Sigmoid colon (tissue), 7 donors: ENCODE measurements around the gene SYNDIG1. TPM values are rescaled to one million over a fixed set of nuclear protein-coding genes. Genes with fewer than 3 reads are reported as not detected.
A peak's percentile ranks its signal among the peaks of the same experiment; 100 is the strongest.
"Not testable (repeated sequence)": the region's sequence is repeated elsewhere in the genome, so short reads cannot be mapped to it uniquely, and the experiment has no call there.

Experiments
- DNase-seq: peaks from one replicate; pipeline ENCODE4 v3.0.0-alpha.2; 2019
- H3K27ac ChIP-seq, 4 donors: fragments of 200-600 bp; sonication (generic); one replicate each; pipeline ENCODE4 v1.5.1; 2016 to 2019; ENCODE audit warnings: mild to moderate bottlenecking in 1 of 4
- H3K27me3 ChIP-seq, 3 donors: fragments of 200-600 bp; sonication (generic); one replicate each; pipeline ENCODE4 v1.5.1; 2019; ENCODE audit warnings: mild to moderate bottlenecking in 1 of 3
- H3K36me3 ChIP-seq, 4 donors: fragments of 200-600 bp; sonication (generic); one replicate each; pipeline ENCODE4 v1.5.1; 2016 to 2019
- H3K4me1 ChIP-seq, 4 donors: fragments of 200-600 bp; sonication (generic); one replicate each; pipeline ENCODE4 v1.5.1; 2017 to 2019
- H3K4me3 ChIP-seq, 4 donors: fragments of 200-600 bp; sonication (generic); one replicate each; pipeline ENCODE4 v1.5.1; 2017 to 2019; ENCODE audit warnings: mild to moderate bottlenecking in 2 of 4, moderate library complexity in 1 of 4
- H3K9me3 ChIP-seq, 4 donors: fragments of 200-600 bp in 3 of 4; sonication (generic) in 3 of 4; one replicate each; pipeline versions ENCODE4 v1.5.1 to v1.6.1; 2013 to 2019
- CTCF ChIP-seq, 4 experiments: fragments of 450-650 bp in 3 of 4; fragments of 200-600 bp in 1 of 4; IDR thresholded peaks; one replicate each; pipeline ENCODE4 v1.5.1; 2016 to 2019; ENCODE audit warnings: antibody characterized with exemption in 4 of 4, mild to moderate bottlenecking in 3 of 4, moderate library complexity in 2 of 4
- EP300 ChIP-seq, 4 donors: sonication (generic); formaldehyde crosslinking; IDR thresholded peaks; one replicate each; pipeline ENCODE4 v1.6.1; 2017; ENCODE audit warnings: antibody characterized with exemption in 4 of 4
- POLR2A ChIP-seq, 2 donors: fragments of 450-650 bp; IDR thresholded peaks; one replicate each; pipeline ENCODE4 v1.6.1; 2016; ENCODE audit warnings: antibody characterized with exemption in 2 of 2, mild to moderate bottlenecking in 2 of 2, moderate library complexity in 2 of 2
- POLR2AphosphoS5 ChIP-seq, 4 donors: sonication (generic); formaldehyde crosslinking; IDR thresholded peaks; one replicate each; pipeline ENCODE4 v1.6.1; 2017; ENCODE audit warnings: antibody characterized with exemption in 4 of 4
- WGBS, 2 donors: extraction: QIAGEN DNeasy Blood & Tissue Kit; methylation state at CpG; one replicate each; pipeline ENCODE4 v1.1.7; 2013; 5-methylcytosine and 5-hydroxymethylcytosine counted together
- intact Hi-C: fragments of 100-400 bp; cut with DNase I; formaldehyde crosslinking; loops from one replicate; pipeline ENCODE4 v1.15.1; 2023
- polyA plus RNA-seq, 3 donors: library from polyadenylated mRNA; stranded (reverse); fragments of 200-250 nt; gene quantifications; one replicate each; pipeline ENCODE4 v1.2.3, GENCODE V29; 2013
- total RNA-seq, 4 donors: library from RNA; depleted of rRNA; stranded (reverse); fragments of >200 nt; gene quantifications; one replicate each; pipeline ENCODE4 v1.1.0, GENCODE V29; 2016
- donor health status: healthy with polysubstance abuse.
- donor health status: Bipolar disorder and iron deficiency.
- donor health status: healthy.

The SYNDIG1 gene
- total and polyA plus RNA-seq, 7 donors: 0.16 to 0.69 (median 0.36) TPM; not detected in 2

DNA sequence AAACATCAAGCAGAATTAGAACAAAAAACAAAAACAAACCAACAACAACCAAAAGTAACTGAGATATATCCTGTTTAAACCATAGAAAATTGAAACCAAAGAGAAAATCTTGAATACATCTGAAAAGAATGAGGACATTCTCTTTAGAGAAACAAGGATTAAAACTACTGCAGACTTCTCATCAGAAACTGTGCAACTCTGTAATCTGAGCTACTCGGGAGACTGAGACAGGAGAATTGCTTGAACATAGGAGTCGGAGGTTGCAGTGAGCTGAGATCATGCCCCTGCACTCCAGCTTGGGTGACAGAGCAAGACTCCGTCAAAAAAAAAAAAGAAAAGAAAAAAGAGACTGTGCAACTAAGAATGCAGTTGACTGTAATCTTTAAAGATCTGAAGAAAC lies 153.4 kb downstream of the SYNDIG1 start:
- Histone ChIP-seq H3K36me3 (no peaks in the 10 kb centered on the region), H3K27me3 (peaks cover 0 to 2% (median 0%) of the 10 kb centered on the region in 3 donors), H3K27ac (no peak overlapping the region), H3K4me1 (no peaks in the 10 kb centered on the region), H3K9me3 (no peaks in the 10 kb centered on the region), H3K4me3 (no peak overlapping the region)
- no peak for TF ChIP-seq EP300 (IDR thresholded peaks at IDR 0.05)
- TF ChIP-seq POLR2A (IDR thresholded peaks at IDR 0.05): no peak
- no peak for TF ChIP-seq CTCF (IDR thresholded peaks at IDR 0.05)
- no peak for TF ChIP-seq POLR2AphosphoS5 (IDR thresholded peaks at IDR 0.05)
- intact Hi-C loops: no loop called here
- WGBS, 2 donors: 64 to 73% methylated on average over 3 of the region's 3 CpGs
- DNase-seq: no peak

DNA sequence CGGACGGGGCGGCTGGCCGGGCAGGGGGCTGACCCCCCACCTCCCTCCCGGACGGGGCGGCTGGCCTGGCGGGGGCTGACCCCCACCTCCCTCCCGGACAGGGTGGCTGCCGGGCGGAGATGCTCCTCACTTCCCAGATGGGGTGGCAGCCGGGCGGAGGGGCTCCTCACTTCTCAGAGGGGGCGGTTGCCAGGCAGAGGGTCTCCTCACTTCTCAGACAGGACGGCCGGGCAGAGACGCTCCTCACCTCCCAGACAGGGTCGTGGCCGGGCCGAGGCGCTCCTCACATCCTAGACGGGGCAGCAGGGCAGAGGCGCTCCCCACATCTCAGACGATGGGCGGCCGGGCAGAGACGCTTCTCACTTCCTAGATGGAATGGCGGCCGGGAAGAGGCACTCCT lies 156.7 kb downstream of the SYNDIG1 start:
- H3K27ac ChIP-seq, H3K4me3 ChIP-seq, H3K9me3 ChIP-seq, intact Hi-C loops, H3K36me3 ChIP-seq, DNase-seq, H3K4me1 ChIP-seq, H3K27me3 ChIP-seq: not testable (repeated sequence)
- 93 to 97% methylated on average over 21 to 29 of the region's 29 CpGs for WGBS, 2 donors

GRCh38 chr20:24627291-24627690 lies 157.9 kb downstream of the SYNDIG1 start:
- WGBS, 2 donors: 91 to 93% methylated on average over 6 of the region's 6 CpGs
- TF ChIP-seq POLR2A (IDR thresholded peaks at IDR 0.05): no peak
- Histone ChIP-seq H3K36me3 (no peaks in the 10 kb centered on the region), H3K4me1 (no peaks in the 10 kb centered on the region), H3K27me3 (no peaks in the 10 kb centered on the region), H3K9me3 (no peaks in the 10 kb centered on the region), H3K4me3 (no peak overlapping the region), H3K27ac (no peak overlapping the region)
- no peak for DNase-seq
- intact Hi-C loops: no loop called here

DNA sequence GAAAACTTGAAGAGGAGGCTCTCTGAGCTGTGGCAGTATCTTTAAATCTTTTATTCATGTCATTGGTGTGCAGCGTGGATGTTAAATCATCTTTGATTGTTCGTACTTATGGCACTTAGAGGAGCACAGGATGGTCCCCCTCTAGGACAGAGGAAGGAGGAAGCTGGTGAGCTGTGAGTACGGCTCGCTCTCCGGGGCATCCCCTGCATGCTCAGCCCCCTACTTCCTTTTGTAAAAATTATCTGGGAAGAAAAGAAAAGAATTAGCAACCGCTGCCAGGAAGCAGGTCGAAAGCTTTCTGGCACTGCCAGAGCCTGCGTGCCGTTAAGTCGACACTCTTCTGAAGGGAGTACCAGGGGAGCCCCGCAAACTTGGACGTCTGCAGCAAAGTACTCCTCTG lies 158.5 kb downstream of the SYNDIG1 start:
- peak; percentile 13 for DNase-seq
- Histone ChIP-seq H3K9me3 (no peaks in the 10 kb centered on the region), H3K4me3 (no peak overlapping the region), H3K27ac (no peak overlapping the region), H3K4me1 (no peaks in the 10 kb centered on the region), H3K27me3 (no peaks in the 10 kb centered on the region), H3K36me3 (no peaks in the 10 kb centered on the region)
- 46 to 80% methylated on average over 12 of the region's 12 CpGs for WGBS, 2 donors
- TF ChIP-seq POLR2AphosphoS5 (IDR thresholded peaks at IDR 0.05) (no peak), CTCF (IDR thresholded peaks at IDR 0.05) (no peak), EP300 (IDR thresholded peaks at IDR 0.05) (no peak), POLR2A (IDR thresholded peaks at IDR 0.05) (no peak)
- intact Hi-C loops: no loop called here

DNA sequence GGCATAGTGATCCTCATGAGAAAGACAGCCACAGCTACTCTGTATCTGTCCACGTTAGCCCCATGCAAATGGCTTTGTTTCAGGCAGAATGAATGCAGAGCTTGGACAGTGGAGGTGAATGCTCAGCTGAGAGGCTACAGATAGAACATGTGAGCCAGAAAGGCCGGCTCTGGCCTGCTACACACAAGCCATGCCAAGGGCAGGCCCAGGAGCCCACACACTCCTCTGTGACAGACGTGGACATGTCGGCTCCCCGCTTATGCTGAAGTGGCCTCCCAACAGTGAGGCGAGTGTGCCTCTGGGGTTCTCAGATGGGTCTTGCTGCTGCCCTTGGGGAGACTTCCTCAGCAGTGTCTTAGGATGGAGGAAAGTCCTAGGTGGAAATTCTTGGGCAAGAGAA lies 159.6 kb downstream of the SYNDIG1 start:
- WGBS, 2 donors: 87 to 92% methylated on average over 6 of the region's 6 CpGs
- Histone ChIP-seq H3K4me3 (no peak overlapping the region), H3K27ac (no peak overlapping the region), H3K36me3 (no peaks in the 10 kb centered on the region), H3K4me1 (no peaks in the 10 kb centered on the region), H3K9me3 (no peaks in the 10 kb centered on the region), H3K27me3 (no peaks in the 10 kb centered on the region)
- TF ChIP-seq POLR2AphosphoS5 (IDR thresholded peaks at IDR 0.05) (no peak), CTCF (IDR thresholded peaks at IDR 0.05) (no peak), EP300 (IDR thresholded peaks at IDR 0.05) (no peak), POLR2A (IDR thresholded peaks at IDR 0.05) (no peak)
- DNase-seq: peak; percentile 32
- intact Hi-C loops: no loop called here

GRCh38 chr20:24629668-24630067 lies 160.2 kb downstream of the SYNDIG1 start:
- intact Hi-C loops: no loop called here
- no peak overlapping the region for H3K4me3 ChIP-seq
- TF ChIP-seq POLR2AphosphoS5 (IDR thresholded peaks at IDR 0.05) (no peak), EP300 (IDR thresholded peaks at IDR 0.05) (no peak), POLR2A (IDR thresholded peaks at IDR 0.05) (no peak), CTCF (IDR thresholded peaks at IDR 0.05) (no peak)
- H3K4me1 ChIP-seq: peaks cover 0 to 4% (median under 1%) of the 10 kb centered on the region in 4 donors
- H3K36me3 ChIP-seq: no peaks in the 10 kb centered on the region
- 62 to 79% methylated on average over 3 of the region's 3 CpGs for WGBS, 2 donors
- DNase-seq: no peak
- H3K27ac ChIP-seq: no peak overlapping the region
- no peaks in the 10 kb centered on the region for H3K9me3 ChIP-seq
- H3K27me3 ChIP-seq: no peaks in the 10 kb centered on the region
